HCT116 (cell line): Measurements from ENCODE around the gene NKAP.

Experiments used
- CBX3 ChIP-seq: IDR thresholded peaks from 2 replicates; pipeline ENCODE4 v1.6.1; 2012; ENCODE audit warnings: low read depth
- POLR2A ChIP-seq: IDR thresholded peaks from 2 replicates; pipeline ENCODE4 v1.7.0; 2011; ENCODE audit warnings: borderline replicate concordance; ENCODE audit not compliant: insufficient read depth, insufficient read length; ENCODE audit errors: extremely low read depth
- POLR2AphosphoS5 ChIP-seq: IDR thresholded peaks from 2 replicates; pipeline ENCODE4 v1.6.1; 2011; ENCODE audit warnings: mild to moderate bottlenecking, low read depth, low read length, moderate library complexity
- TF ChIP-seq, protein P1 (sequence below): IDR thresholded peaks from 2 replicates; pipeline ENCODE4 v1.6.1; 2012

DNA sequence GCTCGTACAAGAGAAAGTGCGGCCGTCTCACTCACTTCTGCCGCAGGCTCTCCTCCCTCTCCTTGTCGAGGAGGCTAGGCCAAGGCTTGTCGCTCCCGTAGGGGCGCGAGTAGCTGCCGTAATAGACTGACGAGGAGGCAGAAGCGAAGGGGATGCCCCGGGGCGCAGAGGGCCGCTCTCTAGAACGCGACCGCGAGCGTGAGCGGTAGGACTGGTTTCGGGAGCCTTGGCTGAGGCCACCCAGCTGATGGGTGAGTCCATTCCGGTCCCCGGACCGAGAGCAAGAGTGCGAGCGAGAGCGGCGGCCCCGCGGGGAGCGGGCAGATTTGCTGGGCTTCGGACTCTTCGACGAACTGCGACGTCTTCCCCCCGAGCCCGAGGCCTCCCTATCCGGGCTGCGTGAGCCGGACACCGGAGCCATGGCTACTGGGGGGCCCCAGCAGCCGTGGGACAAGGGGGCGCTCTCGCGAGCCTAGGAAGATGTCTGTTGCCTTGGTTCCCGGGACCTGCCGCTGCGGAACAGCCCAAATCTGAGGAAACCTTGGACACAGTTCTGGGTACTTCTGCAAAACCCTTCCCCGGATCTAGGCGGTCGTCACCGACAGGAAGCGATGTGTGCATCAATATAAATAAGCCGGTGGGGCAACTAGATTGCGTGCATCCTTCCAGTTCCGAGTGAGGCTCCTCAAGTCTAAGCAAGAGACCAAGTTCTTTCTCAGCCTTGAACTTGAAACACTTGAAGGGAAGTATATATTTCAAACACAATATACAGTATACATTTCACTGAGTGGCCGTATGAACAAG is at the start of gene NKAP:
- TF ChIP-seq POLR2A (peak; percentile 70), POLR2AphosphoS5 (peak; percentile 76), CBX3 (peak; percentile 89)
- TF ChIP-seq, protein P1, sequence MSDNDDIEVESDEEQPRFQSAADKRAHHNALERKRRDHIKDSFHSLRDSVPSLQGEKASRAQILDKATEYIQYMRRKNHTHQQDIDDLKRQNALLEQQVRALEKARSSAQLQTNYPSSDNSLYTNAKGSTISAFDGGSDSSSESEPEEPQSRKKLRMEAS: peak; percentile 50; the same call in 1 of the 2 replicates
